Measurements from ENCODE around the gene PAPOLA.

PAPOLA gene

GRCh38 chr14:96532632-96533031, 30.4 kb downstream of the PAPOLA start:
- H3K9me3 ChIP-seq (ENCODE audit: insufficient read depth, low read length) = no peaks in the 10 kb centered on the region

GRCh38 chr14:96536807-96537206, 34.6 kb downstream of the PAPOLA start:
- Histone ChIP-seq H3K4me3 (ENCODE audit: low read length) (no peak overlapping the region), H3K36me3 (replicated peaks; ENCODE audit: low read depth, low read length) (peaks cover 43% of the 10 kb centered on the region), H3K27ac (ENCODE audit: low read length) (no peak overlapping the region)

More at GRCh38 chr14:96532632-96533031, 30.4 kb downstream of the PAPOLA start:
- no peaks in the 10 kb centered on the region for H3K79me2 ChIP-seq (ENCODE audit: low read length)
- no peak overlapping the region for H2AFZ ChIP-seq (ENCODE audit: low read depth, low read length)
- H3K4me2 ChIP-seq (ENCODE audit: low read length) = no peak overlapping the region
- TF ChIP-seq CTCF (IDR thresholded peaks at IDR 0.05; ENCODE audit: low read depth, low read length) (no peak), EZH2phosphoT487 (IDR thresholded peaks at IDR 0.05; ENCODE audit: low read depth) (no peak)
- peaks cover 51% of the 10 kb centered on the region for H3K36me3 ChIP-seq (replicated peaks; ENCODE audit: low read depth, low read length)
- no peak overlapping the region for H3K9ac ChIP-seq (ENCODE audit: low read length)
- H3K4me1 ChIP-seq (ENCODE audit: low read length) = peaks cover 4% of the 10 kb centered on the region; the same call in 1 of the 2 replicates
- H4K20me1 ChIP-seq (ENCODE audit: insufficient read depth, low read length) = no peaks in the 10 kb centered on the region; the same call in 1 of the 2 replicates
- H3K4me3 ChIP-seq (ENCODE audit: low read length) = no peak overlapping the region
- no peaks in the 10 kb centered on the region for H3K27me3 ChIP-seq (ENCODE audit: low read depth, low read length)
- H3K27ac ChIP-seq (ENCODE audit: low read length) = no peak overlapping the region

GRCh38 chr14:96538097-96538989, 36.2 kb downstream of the PAPOLA start:
- H2AFZ ChIP-seq (ENCODE audit: low read depth, low read length) = no peak overlapping the region
- H3K4me3 ChIP-seq (ENCODE audit: low read length) = no peak overlapping the region
- no peak overlapping the region for H3K27ac ChIP-seq (ENCODE audit: low read length)
- H4K20me1 ChIP-seq (ENCODE audit: insufficient read depth, low read length) = no peaks in the 10 kb centered on the region; the same call in 1 of the 2 replicates
- no peaks in the 10 kb centered on the region for H3K27me3 ChIP-seq (ENCODE audit: low read depth, low read length)
- no peaks in the 10 kb centered on the region for H3K79me2 ChIP-seq (ENCODE audit: low read length)
- TF ChIP-seq EZH2phosphoT487 (IDR thresholded peaks at IDR 0.05; ENCODE audit: low read depth) (no peak), CTCF (IDR thresholded peaks at IDR 0.05; ENCODE audit: low read depth, low read length) (no peak)
- peaks cover 41% of the 10 kb centered on the region for H3K36me3 ChIP-seq (replicated peaks; ENCODE audit: low read depth, low read length)
- 0 out of 2 replicates have a peak, but pooled peaks cover 8% of the 10 kb centered on the region for H3K4me1 ChIP-seq (ENCODE audit: low read length)
- no peak overlapping the region for H3K4me2 ChIP-seq (ENCODE audit: low read length)
- no peaks in the 10 kb centered on the region for H3K9me3 ChIP-seq (ENCODE audit: insufficient read depth, low read length)
- H3K9ac ChIP-seq (ENCODE audit: low read length) = no peak overlapping the region

More at GRCh38 chr14:96536807-96537206, 34.6 kb downstream of the PAPOLA start:
- Histone ChIP-seq H3K79me2 (ENCODE audit: low read length) (no peaks in the 10 kb centered on the region), H3K27me3 (ENCODE audit: low read depth, low read length) (no peaks in the 10 kb centered on the region), H3K4me1 (ENCODE audit: low read length) (peaks cover 12% of the 10 kb centered on the region; the same call in 1 of the 2 replicates), H2AFZ (ENCODE audit: low read depth, low read length) (no peak overlapping the region), H3K4me2 (ENCODE audit: low read length) (no peak overlapping the region), H3K9ac (ENCODE audit: low read length) (no peak overlapping the region), H4K20me1 (ENCODE audit: insufficient read depth, low read length) (no peaks in the 10 kb centered on the region; the same call in 1 of the 2 replicates), H3K9me3 (ENCODE audit: insufficient read depth, low read length) (no peaks in the 10 kb centered on the region)
- no peak for TF ChIP-seq EZH2phosphoT487 (IDR thresholded peaks at IDR 0.05; ENCODE audit: low read depth)
- no peak for TF ChIP-seq CTCF (IDR thresholded peaks at IDR 0.05; ENCODE audit: low read depth, low read length)

- Histone ChIP-seq H4K20me1 (ENCODE audit: insufficient read depth, low read length) (no peaks in the 10 kb centered on the region; the same call in 1 of the 2 replicates), H3K27me3 (ENCODE audit: low read depth, low read length) (no peaks in the 10 kb centered on the region), H3K36me3 (replicated peaks; ENCODE audit: low read depth, low read length) (peaks cover 41% of the 10 kb centered on the region), H3K79me2 (ENCODE audit: low read length) (no peaks in the 10 kb centered on the region), H3K4me2 (ENCODE audit: low read length) (no peak overlapping the region), H3K9ac (ENCODE audit: low read length) (no peak overlapping the region), H3K27ac (ENCODE audit: low read length) (no peak overlapping the region), H3K4me1 (ENCODE audit: low read length) (0 out of 2 replicates have a peak, but pooled peaks cover 8% of the 10 kb centered on the region), H3K9me3 (ENCODE audit: insufficient read depth, low read length) (no peaks in the 10 kb centered on the region), H2AFZ (ENCODE audit: low read depth, low read length) (no peak overlapping the region), H3K4me3 (ENCODE audit: low read length) (no peak overlapping the region)
- no peak for TF ChIP-seq EZH2phosphoT487 (IDR thresholded peaks at IDR 0.05; ENCODE audit: low read depth)
- no peak for TF ChIP-seq CTCF (IDR thresholded peaks at IDR 0.05; ENCODE audit: low read depth, low read length)
Measured at GRCh38 chr14:96538990-96539317, 36.8 kb downstream of the PAPOLA start.
